Mucosa of descending colon (tissue), 3 donors: ENCODE results near the gene NDST4. TPM values are rescaled to one million over a fixed set of nuclear protein-coding genes. Genes with fewer than 3 reads are reported as not detected.

Experiments
- ATAC-seq: fragments of 200-7000 bp; cut with Tn5 transposase; one replicate; pipeline ENCODE4 v1.9.1; 2020; ENCODE audit warnings: mild to moderate bottlenecking, moderate library complexity
- DNase-seq, 3 donors: peaks; one replicate each; pipeline ENCODE4 v3.0.0-alpha.2; 2020
- H3K36me3 ChIP-seq: fragments of 200-600 bp; one replicate; pipeline ENCODE4 v1.8.0; 2021; ENCODE audit warnings: low read depth, mild to moderate bottlenecking
- H3K4me1 ChIP-seq: fragments of 200-600 bp; one replicate; pipeline ENCODE4 v1.8.0; 2021; ENCODE audit warnings: low read depth, mild to moderate bottlenecking
- H3K4me3 ChIP-seq: fragments of 200-600 bp; one replicate; pipeline ENCODE4 v1.8.0; 2021; ENCODE audit warnings: mild to moderate bottlenecking
- H3K9me3 ChIP-seq: fragments of 200-600 bp; one replicate; pipeline ENCODE4 v1.8.0; 2021; ENCODE audit warnings: mild to moderate bottlenecking
- intact Hi-C, 2 donors: fragments of 100-400 bp; cut with DNase I in 1 of 2; cut with micrococcal nuclease in 1 of 2; formaldehyde crosslinking; loops; one replicate each; pipeline versions ENCODE4 v1.11.0 to v1.11.1; 2022; cut with DNase I, micrococcal nuclease
- total RNA-seq, 3 donors: library from RNA; stranded (reverse); fragmentation: NEBNext Ultra II Directional in 2 of 3; extraction: Animal tissue kit (Norgen Biotek cat#: 25700) in 2 of 3; gene quantifications; one replicate each; pipeline versions ENCODE4 v1.2.1 to v1.2.4, GENCODE V29; 2021 to 2023
- TF ChIP-seq, protein P1 (sequence below): fragments of 200-600 bp; IDR thresholded peaks from one replicate; pipeline ENCODE4 v1.8.0; 2022; ENCODE audit warnings: antibody characterized with exemption, mild to moderate bottlenecking
- donor health status: DM: no; HTN: no; CAD: no; lungs with moderate emphysema.
- donor health status: DM: no; HTN: no; CAD: no.
- donor health status: DM: no; HTN: yes; CAD: no.

NDST4 gene
- total RNA-seq, 3 donors from 2014 or later = 0.20 TPM; not detected in 2

DNA sequence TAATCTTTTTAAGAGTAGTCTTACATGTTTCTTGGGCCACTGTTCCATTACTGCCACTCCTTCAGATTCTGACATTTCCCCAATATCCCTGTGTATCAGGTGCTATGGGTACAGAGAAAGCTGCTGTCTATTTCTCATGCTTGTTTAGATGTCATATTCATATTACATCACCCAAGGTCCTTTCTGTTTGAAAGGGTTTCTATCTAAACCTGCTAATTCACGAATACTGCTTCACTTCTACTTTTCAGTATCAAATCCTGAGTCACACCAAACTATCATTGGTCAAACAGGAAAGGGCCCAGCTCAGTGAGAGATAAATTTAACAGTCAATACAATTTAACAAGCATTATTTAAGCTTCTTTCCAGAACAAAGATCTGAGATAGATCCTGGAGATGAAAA lies 273.4 kb downstream of the NDST4 start:
- intact Hi-C loops = no loop called here
- TF ChIP-seq, protein P1, sequence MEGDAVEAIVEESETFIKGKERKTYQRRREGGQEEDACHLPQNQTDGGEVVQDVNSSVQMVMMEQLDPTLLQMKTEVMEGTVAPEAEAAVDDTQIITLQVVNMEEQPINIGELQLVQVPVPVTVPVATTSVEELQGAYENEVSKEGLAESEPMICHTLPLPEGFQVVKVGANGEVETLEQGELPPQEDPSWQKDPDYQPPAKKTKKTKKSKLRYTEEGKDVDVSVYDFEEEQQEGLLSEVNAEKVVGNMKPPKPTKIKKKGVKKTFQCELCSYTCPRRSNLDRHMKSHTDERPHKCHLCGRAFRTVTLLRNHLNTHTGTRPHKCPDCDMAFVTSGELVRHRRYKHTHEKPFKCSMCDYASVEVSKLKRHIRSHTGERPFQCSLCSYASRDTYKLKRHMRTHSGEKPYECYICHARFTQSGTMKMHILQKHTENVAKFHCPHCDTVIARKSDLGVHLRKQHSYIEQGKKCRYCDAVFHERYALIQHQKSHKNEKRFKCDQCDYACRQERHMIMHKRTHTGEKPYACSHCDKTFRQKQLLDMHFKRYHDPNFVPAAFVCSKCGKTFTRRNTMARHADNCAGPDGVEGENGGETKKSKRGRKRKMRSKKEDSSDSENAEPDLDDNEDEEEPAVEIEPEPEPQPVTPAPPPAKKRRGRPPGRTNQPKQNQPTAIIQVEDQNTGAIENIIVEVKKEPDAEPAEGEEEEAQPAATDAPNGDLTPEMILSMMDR = no peak
- Histone ChIP-seq H3K9me3 (no peaks in the 10 kb centered on the region), H3K4me1 (no peaks in the 10 kb centered on the region), H3K36me3 (no peaks in the 10 kb centered on the region), H3K4me3 (no peak overlapping the region)
- ATAC-seq = no peak
- no peak for DNase-seq

DNA sequence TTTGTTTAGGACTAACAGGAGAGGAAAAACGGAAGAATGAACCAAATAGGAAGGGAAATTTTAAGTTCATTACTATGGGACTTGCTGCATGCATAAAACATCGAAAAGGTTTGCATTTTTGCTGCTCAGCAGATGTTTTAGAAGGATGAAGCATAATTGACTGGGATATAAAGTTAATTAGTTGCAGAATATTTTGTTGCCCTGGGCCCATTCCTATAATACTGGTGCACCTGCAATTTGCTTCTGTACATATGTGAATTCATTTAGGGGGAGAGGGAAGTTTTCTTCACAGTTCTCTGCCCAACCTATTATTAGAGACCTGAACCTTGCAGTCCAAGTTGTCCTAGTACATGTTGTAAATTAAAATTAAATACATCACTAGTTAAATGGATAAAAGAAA lies 282.8 kb downstream of the NDST4 start:
- Histone ChIP-seq H3K4me1 (no peaks in the 10 kb centered on the region), H3K9me3 (no peaks in the 10 kb centered on the region), H3K36me3 (no peaks in the 10 kb centered on the region), H3K4me3 (no peak overlapping the region)
- DNase-seq (no peak), ATAC-seq (no peak)
- intact Hi-C loops = no loop called here
- TF ChIP-seq, protein P1 = no peak

DNA sequence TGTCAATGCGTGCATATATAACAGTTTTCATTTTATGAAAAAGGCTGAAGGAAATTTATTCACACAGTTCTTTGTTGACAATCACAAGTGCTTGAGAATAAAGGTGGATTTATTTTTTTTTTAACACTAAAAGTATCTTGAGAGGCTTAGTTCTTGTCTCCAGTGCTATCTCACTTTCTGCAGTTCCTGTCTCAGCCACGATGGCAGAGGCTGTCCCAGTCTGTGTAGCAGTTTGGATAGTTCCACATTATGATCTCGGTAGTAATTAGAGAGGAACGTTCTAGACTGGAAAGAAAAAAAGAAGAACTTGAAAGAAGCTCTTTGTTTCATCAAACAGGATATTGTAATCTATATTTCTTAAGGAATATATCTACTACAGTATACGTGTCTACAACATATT lies 285.8 kb downstream of the NDST4 start:
- TF ChIP-seq, protein P1 = no peak
- no peak for DNase-seq
- intact Hi-C loops = no loop called here
- no peak overlapping the region for H3K4me3 ChIP-seq
- no peaks in the 10 kb centered on the region for H3K36me3 ChIP-seq
- no peaks in the 10 kb centered on the region for H3K4me1 ChIP-seq
- H3K9me3 ChIP-seq = no peaks in the 10 kb centered on the region
- no peak for ATAC-seq

DNA sequence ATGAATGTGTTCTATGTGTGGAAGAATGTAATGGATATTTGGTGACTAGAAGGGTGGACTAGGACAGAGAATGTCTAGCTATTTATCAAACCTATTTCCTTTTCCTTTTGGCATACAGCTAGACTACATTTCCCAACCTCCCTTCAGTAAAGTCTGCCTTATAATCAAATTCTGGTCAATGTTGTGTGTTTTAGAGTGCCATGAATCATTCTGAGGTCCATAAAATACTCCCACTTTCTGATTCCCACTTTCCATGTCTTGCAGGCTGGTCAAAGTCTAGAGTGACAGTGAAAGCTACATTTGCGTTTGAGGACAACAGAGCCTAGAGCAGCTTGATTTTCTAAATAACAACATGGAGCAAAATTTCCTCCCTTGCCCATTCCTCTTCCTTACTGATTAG lies 297.7 kb downstream of the NDST4 start:
- TF ChIP-seq, protein P1 = no peak
- no peak overlapping the region for H3K4me3 ChIP-seq
- intact Hi-C loops = no loop called here
- no peaks in the 10 kb centered on the region for H3K4me1 ChIP-seq
- H3K9me3 ChIP-seq = no peaks in the 10 kb centered on the region
- ATAC-seq = peak; percentile 89
- H3K36me3 ChIP-seq = no peaks in the 10 kb centered on the region
- no peak for DNase-seq

DNA sequence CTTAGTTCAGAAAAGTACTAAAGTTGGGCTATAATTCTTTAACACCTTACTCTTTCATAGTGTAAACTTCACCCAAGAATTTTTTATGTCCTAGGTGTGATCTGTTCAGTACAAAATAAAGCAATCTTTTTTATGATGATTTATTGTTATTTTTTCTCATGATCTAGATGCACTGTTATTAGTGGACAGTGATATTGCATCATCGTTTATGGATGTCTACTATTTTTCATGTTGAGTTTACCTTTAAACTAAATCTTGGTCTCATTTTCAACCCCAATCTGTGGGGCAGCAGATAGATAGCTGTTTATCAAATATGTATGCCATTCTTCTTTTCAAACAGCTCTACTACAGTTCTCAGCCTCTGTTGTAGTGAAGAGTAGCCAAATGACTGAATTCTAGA lies 299.5 kb downstream of the NDST4 start:
- Histone ChIP-seq H3K4me3 (no peak overlapping the region), H3K36me3 (no peaks in the 10 kb centered on the region), H3K9me3 (no peaks in the 10 kb centered on the region), H3K4me1 (no peaks in the 10 kb centered on the region)
- intact Hi-C loops = no loop called here
- ATAC-seq (no peak), DNase-seq (no peak)
- TF ChIP-seq, protein P1 = no peak
